ENCODE results near the gene CADPS.

Gene CADPS

DNA sequence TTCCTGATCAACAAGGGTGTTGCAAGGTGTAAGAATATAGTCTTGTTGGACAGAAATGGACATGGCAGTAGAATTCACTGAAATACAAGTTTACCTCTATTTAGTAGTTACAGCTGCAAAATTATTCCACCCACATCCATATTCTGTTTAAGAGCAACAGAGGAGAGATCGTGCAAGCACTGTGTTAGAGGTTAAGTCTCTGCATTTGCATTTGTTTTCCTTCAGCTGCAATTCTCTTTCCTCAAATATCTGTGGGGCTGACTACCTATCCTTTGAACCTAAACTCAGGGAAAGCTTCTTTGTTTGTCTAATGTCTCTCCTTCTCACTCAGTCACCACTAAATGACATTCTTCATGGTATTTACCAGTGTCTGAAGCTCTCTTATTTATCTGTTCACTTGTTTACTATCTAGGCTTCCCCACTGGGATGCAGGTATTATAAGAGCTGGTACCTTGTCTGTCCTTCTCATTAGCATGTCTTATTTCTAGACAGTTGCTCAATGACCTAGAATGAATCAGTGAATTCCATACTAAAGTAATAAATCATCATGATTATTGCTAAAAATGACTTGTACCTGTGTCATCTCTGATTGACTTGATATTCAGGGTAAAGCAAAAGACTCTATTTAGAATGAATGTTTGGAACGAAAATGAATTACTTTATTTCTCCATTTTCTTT lies 326.5 kb downstream of the CADPS start:
- no peak for DNase-seq

DNA sequence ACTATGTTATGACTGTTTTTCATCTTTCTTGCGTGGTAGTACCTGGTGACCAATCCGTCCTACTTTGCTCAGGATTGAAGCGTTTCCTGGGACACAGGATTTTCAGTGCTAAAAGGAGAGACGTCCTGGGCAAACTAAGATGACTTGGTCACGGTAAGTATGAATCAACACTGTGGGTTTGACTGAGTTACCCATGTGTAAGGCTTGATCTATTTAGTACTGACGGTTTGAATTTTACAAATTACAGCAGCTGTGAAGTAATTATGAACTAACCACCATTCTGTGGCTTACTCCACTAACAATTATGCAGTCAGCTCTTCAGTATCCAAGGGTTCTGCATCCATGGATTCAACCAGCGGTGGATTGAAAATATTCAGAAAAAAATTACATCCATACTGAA lies 328.9 kb downstream of the CADPS start:
- DNase-seq: no peak

DNA sequence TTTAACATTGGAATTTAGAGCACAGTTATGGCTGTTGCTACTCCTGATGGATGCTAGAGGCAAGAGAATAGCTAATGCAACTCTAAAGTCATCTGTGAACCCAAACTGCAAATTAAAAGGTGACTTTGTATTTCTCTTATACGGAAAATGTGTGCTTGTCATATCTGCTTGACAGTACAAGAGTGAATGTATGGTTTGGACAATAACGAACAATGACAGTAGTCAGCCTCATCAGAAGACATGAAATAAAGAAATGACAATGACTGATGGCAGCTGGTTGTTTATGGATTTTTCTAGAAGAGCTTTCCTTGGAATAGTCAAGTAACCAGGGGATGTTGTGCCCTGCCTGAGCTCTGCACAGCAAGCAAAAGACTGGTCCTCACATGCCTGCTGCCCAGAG lies 333.0 kb downstream of the CADPS start:
- no peak for DNase-seq

DNA sequence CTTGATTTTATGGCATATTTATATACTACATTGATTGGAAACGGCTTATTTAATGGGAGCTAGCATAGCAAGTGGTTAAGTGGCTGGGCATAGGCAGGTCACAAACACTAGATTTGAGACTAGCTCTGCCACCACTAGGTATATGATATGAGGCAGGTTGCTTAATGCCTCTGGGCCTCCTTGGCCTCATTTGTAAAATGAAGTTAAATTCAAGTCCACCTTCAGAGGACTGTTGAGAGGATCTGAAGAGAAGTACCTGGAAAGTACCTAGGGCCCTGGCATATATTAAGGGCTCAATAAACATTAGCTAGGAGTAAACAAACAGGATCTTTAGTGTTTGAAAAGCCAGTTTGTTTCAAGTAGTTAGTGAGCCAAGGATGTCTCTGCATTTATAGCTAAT lies 335.5 kb downstream of the CADPS start:
- DNase-seq: no peak

DNA sequence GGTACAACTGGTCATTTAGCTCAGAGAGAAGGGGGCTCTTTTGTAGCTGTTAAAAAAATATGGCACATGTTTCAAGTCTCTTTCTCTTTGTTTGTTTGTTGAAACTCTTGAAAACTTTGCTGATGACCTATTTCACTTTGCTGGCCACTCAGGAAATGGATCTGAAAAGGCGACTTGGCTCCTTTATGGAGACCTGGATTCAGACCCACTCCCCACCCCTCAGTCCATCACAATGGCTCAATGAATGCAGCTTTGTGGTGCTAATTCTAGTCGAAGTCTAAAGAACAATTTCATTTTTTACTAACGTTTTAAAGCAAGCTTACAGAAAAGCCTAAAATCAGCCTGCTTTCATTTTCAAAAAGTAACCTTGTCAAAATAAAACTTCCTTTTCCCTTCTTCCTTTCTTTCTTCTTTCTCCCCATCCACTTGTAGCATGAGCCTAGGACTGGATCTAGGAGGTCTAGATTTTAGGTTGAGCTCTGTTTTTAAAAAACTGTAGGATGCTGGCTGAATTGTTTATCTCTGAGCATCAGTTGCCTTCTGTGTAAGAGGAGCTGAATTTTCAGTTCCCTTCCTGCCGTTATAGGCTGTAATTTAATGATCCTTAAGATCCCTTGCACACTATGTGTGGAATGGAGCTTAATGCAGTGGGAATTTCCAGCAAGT lies 336.4 kb downstream of the CADPS start:
- no peak for DNase-seq

DNA sequence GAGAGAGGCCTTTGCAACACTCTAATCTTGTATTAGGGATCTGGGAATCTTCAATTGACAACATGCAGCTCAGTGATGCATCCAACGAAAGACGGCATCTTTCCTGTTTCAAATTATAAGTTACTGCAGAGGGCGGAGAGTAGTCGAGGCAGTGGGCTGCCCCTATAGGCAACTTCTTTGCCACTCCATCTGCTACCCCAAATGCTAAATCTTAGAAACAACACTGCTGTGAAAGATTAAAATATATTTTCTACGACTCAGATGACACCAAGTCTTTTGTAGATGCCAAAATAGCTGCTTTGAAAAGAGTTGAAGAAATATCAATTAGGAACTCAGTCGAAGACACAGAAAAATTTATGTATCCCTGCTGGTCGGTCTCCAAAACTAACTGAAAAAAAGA lies 340.9 kb downstream of the CADPS start:
- DNase-seq: no peak

DNA sequence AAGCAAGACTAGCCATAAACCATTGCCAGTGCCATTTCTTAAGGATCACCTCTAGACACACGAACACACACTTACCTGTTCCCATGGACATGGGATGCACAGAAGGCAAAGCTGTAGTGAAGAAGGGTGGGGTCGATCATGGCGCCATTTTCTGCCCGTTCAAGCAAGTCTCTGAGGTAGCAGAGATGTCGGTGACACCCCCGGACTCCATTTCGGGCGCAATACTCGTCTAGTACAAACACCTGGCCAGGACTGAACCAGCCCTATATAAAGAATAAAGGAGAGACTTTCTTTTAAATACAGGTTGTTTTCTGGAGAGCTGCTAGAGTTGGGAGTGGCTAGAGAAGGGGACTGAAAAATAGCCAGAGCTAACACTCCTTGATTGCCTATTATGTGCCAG lies 342.4 kb downstream of the CADPS start:
- DNase-seq: no peak

DNA sequence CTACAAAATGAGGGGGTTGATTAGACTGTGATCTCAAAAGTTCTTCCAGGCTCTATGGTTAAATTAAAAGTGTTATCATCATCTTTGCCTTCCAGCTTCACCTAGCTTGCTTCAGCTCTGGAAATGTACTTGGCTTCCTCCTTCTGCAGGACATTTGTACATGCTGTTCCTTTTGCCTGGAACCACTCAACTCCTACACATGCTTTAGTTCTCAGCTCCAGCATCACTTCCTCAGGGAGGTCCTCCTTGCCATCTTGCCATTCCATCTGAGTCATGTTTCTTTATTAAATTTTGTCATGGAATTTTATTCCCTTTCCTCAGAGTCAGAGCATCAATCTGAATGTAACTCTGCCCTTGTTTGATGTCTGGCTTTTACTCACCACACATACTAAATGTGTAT lies 343.2 kb downstream of the CADPS start:
- no peak for DNase-seq

DNA sequence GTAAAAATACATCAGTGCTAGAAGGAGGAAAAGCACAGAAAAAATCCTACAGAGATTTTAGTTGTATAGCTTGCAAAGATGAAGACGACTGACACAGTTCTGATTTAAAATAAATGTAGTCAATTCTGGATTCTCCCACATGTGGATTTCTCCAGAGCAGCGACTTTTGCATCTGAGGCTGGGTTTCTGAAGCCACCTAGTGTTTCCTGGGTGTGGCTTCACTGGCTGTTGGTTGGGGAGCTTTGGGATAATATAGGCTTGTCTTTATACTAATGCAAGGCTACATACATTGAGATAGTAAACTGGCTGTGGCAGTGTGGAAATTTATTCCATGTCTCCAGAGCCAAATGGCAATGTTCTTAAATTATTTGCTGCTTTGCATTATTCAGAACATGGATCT lies 343.7 kb downstream of the CADPS start:
- no peak for DNase-seq

DNA sequence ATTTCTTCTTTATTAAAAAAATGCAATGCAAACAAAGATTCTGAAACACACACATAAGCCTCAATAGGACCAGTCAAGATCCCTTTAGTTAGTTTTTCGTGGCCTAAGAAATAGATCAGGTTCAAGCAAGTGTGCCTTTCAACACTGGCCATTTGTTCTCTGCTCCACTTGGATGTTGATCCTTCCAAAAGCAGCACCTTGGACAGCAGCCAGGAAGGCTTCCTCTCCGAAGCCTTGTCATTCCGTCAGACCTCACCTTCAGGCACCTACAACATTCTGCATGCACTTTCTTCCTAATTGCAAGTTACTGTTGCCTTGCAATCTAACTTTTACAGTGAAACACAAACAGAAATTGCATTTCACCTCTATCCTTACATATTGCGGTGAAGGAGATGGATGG lies 346.0 kb downstream of the CADPS start:
- DNase-seq: no peak

DNA sequence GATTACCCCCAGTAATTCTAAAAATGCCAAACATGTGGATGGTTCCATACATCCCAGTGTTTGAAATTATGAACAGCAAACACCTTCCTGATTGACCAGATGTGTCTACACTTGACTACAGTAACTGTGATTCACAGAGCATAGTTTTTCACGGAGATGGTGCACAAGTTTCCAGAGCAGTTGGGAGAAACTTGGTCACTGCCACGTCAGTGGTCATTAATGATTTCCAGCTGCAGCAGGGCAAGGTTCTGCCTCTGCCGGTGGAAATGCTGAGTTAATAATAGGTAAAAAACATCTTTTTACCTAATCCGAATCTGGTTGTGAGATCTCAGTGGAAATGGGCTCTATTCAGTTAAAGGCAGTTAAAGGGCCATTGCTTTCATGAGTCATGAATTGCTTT lies 347.7 kb downstream of the CADPS start:
- DNase-seq: no peak

DNA sequence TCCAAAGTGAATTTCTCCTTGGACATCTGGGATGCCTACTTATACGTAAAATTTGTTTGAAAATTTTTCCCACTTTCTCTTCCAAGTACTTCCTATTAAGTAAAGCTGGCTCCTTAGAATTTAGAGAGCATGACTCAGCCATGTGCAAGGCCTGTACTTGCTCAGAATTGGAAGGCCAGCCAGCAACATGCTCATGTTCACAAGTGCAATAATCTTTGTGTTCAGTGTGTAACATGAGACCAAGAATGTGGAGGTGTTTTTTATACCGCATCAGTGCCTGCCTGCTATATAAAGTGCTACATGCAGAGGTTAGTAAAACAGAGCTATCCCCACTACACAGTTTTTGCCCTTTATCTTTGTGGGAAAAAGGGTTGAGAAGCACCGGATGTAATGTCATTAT lies 349.9 kb downstream of the CADPS start:
- no peak for DNase-seq

DNA sequence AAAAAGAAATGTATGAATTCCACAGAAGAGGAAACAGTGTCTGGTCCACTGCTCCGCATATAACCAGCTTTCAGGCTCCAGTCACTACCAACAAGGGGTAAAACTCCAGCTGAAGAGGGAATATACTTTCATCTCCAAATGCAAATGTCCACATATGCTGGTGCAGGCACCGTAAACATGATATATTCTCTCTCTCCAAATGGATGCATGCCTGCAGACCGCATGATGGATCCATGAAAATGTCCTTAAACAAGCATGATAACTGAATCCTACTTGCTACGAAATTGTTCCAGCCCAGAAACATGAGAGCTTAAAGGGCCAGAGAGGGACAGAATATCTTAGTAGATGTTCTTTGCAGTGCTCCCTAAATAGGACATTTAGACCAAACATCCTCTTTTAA lies 351.5 kb downstream of the CADPS start:
- no peak for DNase-seq

DNA sequence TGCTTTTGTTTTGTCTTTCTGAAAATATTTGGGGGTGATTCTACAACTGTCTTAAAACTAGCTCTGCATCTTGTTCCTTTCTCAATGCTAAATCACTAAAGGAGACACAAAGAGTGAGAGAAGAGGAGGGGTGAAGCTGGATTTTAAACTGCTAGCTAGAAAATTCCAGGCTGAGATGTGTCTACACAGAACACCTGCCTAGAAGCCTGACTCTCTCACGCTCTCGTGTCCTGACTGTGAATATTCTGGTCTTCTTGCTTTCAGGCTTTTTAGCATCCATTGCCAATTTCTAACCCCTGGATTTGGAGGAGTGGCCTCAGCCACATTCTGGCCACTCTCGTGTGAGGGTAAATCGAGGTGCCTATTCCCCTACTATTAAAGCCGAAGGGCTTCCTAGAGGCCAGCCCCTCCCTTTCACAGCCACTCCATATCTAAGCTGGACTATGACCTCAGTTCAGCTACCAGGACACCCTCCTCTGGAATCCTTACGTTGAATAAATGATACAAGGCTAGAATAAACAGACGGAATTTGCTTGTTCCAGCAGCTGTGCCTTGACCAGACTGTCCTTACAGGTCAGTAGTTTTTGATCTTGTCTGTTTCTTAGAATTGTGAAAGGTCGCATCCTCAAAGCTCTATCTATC lies 353.6 kb downstream of the CADPS start:
- no peak for DNase-seq

DNA sequence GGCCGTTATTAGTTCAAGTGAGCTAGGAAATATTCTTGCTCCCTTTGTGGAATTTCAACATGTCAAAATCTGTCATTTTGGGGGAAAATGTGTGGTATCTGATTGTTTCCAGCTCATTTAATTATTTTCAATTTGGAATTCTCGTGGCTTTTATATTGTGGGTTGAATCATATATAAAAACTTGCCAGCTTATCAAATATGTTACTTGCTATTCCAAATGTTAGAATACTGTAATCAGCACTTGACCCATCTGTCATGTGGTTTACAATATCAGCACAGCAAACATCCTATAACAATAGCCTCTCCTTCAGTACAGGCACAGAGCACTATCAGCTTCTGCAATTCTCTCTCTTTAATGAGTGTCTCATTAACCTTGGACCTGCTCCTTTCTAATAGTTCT lies 371.7 kb downstream of the CADPS start:
- DNase-seq: no peak

DNA sequence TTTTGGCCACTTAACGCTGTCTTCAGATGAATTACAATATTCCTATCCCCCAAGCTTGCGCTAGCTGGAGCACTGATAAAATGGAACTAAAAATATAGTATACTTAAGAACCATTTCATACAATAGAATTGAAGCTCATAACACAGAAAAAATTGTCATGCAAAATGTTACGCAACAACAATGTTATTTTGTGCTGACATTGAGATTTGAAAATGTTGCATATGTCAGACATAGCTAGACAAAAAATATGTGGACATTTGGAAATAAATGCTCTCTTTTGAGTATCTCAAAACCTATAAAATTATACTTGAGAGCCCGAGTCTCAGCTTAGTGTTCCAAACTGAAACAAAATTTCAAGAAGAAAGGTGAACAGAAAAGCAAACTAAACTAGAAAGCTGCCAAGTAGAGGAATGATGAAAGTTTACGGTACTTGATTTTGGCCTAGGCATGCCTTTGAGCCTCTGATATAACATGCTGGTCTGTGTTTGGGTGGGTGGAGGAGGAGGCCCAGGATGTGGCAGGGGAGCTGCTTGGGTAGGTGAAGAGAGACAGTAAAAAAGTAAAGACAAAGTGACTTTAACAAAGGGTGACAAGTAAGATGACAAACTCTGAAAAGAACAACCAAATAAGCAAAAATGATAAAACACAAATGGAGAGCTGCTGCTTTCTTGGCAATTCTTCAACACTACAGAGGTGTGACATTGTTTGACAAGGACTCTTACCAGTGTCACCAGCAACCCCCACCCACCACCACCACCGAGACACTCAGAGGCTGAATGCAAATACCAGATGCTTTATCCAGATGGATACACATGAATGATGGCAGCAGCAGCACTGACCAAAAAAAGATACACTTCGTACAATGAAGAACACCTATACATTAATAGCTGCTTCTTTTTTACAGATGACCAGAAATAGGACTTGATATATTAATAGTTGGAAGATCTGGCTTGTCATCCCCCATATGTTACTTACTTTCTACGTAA lies 372.6 kb downstream of the CADPS start:
- DNase-seq: no peak

DNA sequence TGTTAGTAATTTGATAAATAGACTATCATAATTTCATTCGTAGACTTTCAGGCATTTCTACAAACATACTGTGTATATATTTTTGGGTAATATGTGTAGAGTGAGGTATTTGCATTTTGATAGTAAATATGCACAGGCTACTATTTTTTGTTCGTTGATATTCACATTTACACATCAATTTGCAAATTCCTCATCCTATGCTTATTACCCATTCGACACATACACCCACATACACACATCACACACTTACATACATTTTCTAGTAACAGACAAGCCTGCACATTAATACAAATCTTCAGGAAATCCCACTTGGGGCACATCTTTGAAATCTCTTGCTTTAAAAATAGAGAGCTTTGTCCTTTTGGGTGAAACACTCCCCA lies 373.9 kb downstream of the CADPS start:
- DNase-seq: no peak

DNA sequence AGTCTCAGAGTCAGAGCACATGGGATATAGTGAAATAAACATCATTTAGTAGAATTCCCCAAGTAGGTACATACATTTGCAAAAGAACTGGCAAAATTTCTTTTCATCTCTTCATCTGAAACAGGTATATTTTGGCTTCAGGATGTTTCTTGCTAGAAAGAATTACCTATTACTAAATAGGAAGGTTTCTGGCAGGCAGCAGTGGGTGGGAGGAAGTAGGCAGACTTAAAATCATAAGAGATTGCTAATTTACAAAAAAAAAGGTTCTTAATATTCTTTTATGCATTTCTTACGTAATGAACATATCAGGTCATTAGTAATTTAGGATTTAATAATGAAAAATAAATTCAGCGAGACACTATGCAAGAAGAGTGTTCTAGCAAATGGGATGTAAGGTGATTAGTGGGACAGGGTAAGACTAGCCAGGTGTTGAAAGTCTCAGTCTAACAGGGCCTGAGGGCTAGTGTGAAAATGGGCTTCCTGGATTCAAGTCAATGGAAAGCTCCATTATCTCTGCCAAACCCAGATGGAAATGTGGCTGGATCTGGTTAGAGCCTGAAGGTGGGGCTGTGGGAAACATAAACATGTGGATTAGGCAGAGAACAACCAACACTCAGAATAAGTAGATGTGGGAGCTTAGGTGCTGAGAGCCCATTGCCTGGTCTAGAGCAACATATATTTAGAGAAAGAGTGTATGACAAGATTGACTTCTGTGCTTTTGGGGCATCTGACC lies 374.5 kb downstream of the CADPS start:
- no peak for DNase-seq

DNA sequence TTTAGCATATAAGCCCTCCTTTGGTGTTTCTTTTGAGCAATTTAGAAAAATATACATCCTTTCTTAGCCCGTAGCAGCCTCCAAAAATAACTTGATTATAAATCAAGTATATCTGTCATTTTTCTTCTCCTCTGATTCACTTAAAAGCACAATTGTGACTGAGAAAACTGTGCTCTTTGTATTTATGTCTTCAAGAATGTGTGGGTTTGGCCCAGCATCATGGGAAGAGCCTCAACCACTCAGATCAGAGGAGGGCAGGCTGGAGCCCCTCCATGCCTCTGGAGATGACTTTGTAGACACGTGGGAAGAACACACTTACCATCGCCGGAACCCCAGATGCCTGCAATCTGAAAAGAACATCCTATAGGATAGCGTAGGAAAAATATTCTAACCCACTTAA lies 378.1 kb downstream of the CADPS start:
- no peak for DNase-seq

DNA sequence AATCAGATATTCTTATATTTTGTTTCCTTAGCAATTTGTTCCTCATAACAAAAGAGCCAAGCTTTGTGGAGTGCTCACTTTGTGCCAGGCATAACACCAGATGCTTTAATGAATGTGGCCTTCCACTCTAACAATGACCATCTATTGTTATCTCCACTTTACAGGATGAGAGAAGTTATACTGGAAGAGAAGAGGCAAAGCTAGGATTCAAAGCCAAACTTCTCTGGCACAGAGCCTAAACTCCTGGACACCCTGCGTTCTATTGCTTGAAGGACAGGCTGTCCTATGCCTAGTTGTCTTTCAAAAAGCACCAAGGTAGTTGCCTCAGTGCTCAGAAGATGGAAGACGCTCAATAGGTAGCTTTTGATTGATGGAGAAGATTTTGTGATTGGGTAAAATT lies 378.7 kb downstream of the CADPS start:
- no peak for DNase-seq

DNA sequence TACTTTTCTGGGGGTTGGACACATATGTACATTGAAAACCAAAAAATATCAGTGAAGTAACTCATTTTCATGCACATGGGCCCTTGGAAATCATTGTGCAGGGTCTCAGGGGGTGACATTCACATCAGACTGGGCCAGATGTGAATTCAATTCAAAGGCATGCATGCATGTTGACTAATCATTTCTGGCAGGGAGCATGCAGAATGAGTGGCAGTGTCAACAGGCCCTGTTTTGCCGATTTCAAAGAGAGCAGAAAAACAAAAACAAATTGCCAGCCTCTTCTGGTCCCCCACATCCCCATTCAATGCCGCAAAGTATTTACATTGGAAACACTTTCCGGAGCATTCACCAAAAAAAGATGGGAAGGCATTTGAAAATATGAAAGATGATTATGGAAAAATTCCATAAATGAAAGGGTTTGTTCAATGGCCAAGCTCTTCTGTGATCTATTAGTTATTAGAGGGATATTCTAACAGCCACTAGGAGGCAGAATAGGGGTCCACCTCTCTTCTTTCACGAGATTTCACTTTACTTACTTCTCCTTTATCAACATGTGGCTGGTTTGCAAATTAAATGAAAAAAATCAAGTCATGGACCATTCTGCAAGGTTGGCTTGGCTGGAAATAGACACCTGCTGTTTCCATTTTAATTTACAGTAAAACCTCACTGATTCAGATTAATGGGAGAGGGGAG lies 382.0 kb downstream of the CADPS start:
- no peak for DNase-seq

DNA sequence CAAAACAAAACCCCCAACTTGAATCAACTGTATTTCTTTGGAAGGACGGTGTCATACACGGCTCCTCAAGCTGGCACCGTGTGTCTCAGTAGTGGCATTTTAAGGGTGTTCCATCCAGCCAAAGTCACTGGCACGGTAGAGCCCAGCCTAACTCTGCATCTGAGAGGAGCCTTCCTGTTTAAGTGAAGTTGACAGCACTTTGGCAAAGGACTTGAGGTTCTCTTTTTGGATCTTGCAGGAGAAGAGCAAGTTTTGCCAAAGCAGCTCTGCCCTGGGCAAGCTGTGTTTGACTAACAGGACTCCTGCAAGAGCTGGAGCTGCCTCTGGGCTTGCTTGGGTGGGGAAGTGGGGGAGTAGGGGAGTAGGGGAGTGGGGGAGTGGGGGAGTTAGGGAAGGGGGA lies 392.3 kb downstream of the CADPS start:
- no peak for DNase-seq

Data from activated CD4-positive, CD25-positive, alpha-beta regulatory T cell (primary cell).